CD4-positive, CD25-positive, alpha-beta regulatory T cell (primary cell): ENCODE results near the gene CACNA2D1. TPM values are rescaled to one million over a fixed set of nuclear protein-coding genes. Genes with fewer than 3 reads are reported as not detected.

ENCODE experiments used
- ATAC-seq, 2 donors: fragments of 150-1000 bp; cut with Tn5 transposase; one replicate each; pipeline ENCODE4 v1.10.0; 2021; ENCODE audit warnings: low read depth in 2 of 2, moderate number of reproducible peaks in 2 of 2, moderate library complexity in 1 of 2
- DNase-seq, 3 donors: peaks; one replicate each; pipeline versions ENCODE4 v3.0.0 to v3.0.0-alpha.2; 2012 to 2022; ENCODE audit warnings: mixed read lengths in 1 of 3
- H3K27ac ChIP-seq: one replicate; pipeline ENCODE4 v1.7.0; 2013; ENCODE audit warnings: mild to moderate bottlenecking, low read length; ENCODE audit not compliant: insufficient read depth, poor library complexity, severe bottlenecking
- H3K27me3 ChIP-seq: one replicate; pipeline ENCODE4 v1.7.0; 2013; ENCODE audit warnings: low read length; ENCODE audit not compliant: control insufficient read depth, insufficient read depth
- H3K36me3 ChIP-seq: one replicate; pipeline ENCODE4 v1.7.0; 2013; ENCODE audit warnings: mild to moderate bottlenecking, low read length, moderate library complexity; ENCODE audit not compliant: control insufficient read depth, insufficient read depth
- H3K4me1 ChIP-seq: 2 replicates; pipeline ENCODE4 v1.7.0; 2013; ENCODE audit warnings: mild to moderate bottlenecking, low read length; ENCODE audit not compliant: insufficient read depth, control insufficient read depth, poor library complexity, severe bottlenecking
- H3K4me3 ChIP-seq: one replicate; pipeline ENCODE4 v1.7.0; 2013; ENCODE audit warnings: low read depth, mild to moderate bottlenecking, low read length, moderate library complexity
- H3K9me3 ChIP-seq, 2 experiments: 1 replicate in 1 of 2; 2 replicates in 1 of 2; pipeline ENCODE4 v1.7.0; 2013; ENCODE audit warnings: low read length in 2 of 2, mild to moderate bottlenecking in 1 of 2, moderate library complexity in 1 of 2; ENCODE audit not compliant: control insufficient read depth in 2 of 2
- H3K27ac Mint-ChIP-seq, 3 donors: one replicate each; pipeline ENCODE4 v1.8.0; 2020 to 2022; ENCODE audit warnings: mild to moderate bottlenecking in 3 of 3, mixed read lengths in 3 of 3, moderate library complexity in 2 of 3
- H3K27me3 Mint-ChIP-seq: one replicate; pipeline ENCODE4 v1.8.0; 2022; ENCODE audit warnings: mild to moderate bottlenecking, mixed read lengths
- H3K36me3 Mint-ChIP-seq: one replicate; pipeline ENCODE4 v1.8.0; 2020; ENCODE audit warnings: mixed read lengths
- H3K4me1 Mint-ChIP-seq, 4 donors: one replicate each; pipeline ENCODE4 v1.8.0; 2020 to 2022; ENCODE audit warnings: mixed read lengths in 4 of 4, mild to moderate bottlenecking in 1 of 4
- H3K4me3 Mint-ChIP-seq, 4 donors: one replicate each; pipeline ENCODE4 v1.8.0; 2020 to 2022; ENCODE audit warnings: mild to moderate bottlenecking in 4 of 4, mixed read lengths in 4 of 4, moderate library complexity in 3 of 4
- H3K9me3 Mint-ChIP-seq, 7 donors: one replicate each; pipeline ENCODE4 v1.8.0; 2020 to 2022; ENCODE audit warnings: mixed read lengths in 7 of 7, mild to moderate bottlenecking in 3 of 7, moderate library complexity in 2 of 7
- polyA plus RNA-seq, 4 donors: library from polyadenylated mRNA; unstranded; fragments of 300-500 nt; fragmentation: Illumina TruSeq; gene quantifications; one replicate each; pipeline ENCODE4 v1.2.3, GENCODE V29; 2021
- total RNA-seq: library from RNA; stranded (reverse); gene quantifications from one replicate; pipeline ENCODE4 v1.2.3, GENCODE V29; 2022

The CACNA2D1 gene
- total and polyA plus RNA-seq, 5 donors from 2014 or later: not detected

GRCh38 chr7:82331234-82331633 lies 112.3 kb downstream of the CACNA2D1 start:
- Mint-ChIP-seq H3K36me3 (no peaks in the 10 kb centered on the region), H3K9me3 (peaks cover 0 to 8% (median 4%) of the 10 kb centered on the region in 7 donors), H3K4me3 (no peak overlapping the region), H3K4me1 (no peaks in the 10 kb centered on the region), H3K27ac (no peak overlapping the region), H3K27me3 (no peaks in the 10 kb centered on the region)
- H3K27ac ChIP-seq: no peak overlapping the region
- no peaks in the 10 kb centered on the region for H3K27me3 ChIP-seq
- no peaks in the 10 kb centered on the region for H3K4me1 ChIP-seq
- H3K4me3 ChIP-seq: no peak overlapping the region
- DNase-seq (no peak), ATAC-seq (no peak)
- no peaks in the 10 kb centered on the region for H3K36me3 ChIP-seq
- H3K9me3 ChIP-seq: peaks cover 0 to 3% of the 10 kb centered on the region in 2 experiments

GRCh38 chr7:82330706-82331215 lies 112.8 kb downstream of the CACNA2D1 start:
- DNase-seq (no peak), ATAC-seq (no peak)
- Mint-ChIP-seq H3K27me3 (no peaks in the 10 kb centered on the region), H3K4me1 (no peaks in the 10 kb centered on the region), H3K9me3 (peaks cover 0 to 9% (median 4%) of the 10 kb centered on the region in 7 donors), H3K27ac (no peak overlapping the region), H3K36me3 (no peaks in the 10 kb centered on the region), H3K4me3 (no peak overlapping the region)
- H3K4me1 ChIP-seq: no peaks in the 10 kb centered on the region
- no peaks in the 10 kb centered on the region for H3K27me3 ChIP-seq
- H3K27ac ChIP-seq: no peak overlapping the region
- H3K4me3 ChIP-seq: no peak overlapping the region
- no peaks in the 10 kb centered on the region for H3K36me3 ChIP-seq
- peaks cover 0 to 3% of the 10 kb centered on the region in 2 experiments for H3K9me3 ChIP-seq

- Histone ChIP-seq H3K27ac (no peak overlapping the region), H3K36me3 (no peaks in the 10 kb centered on the region), H3K4me1 (no peaks in the 10 kb centered on the region), H3K4me3 (no peak overlapping the region), H3K9me3 (peaks cover 0 to 3% of the 10 kb centered on the region in 2 experiments), H3K27me3 (no peaks in the 10 kb centered on the region)
- Mint-ChIP-seq H3K9me3 (peaks cover 0 to 12% (median 2%) of the 10 kb centered on the region in 7 donors), H3K27ac (no peak overlapping the region), H3K4me1 (no peaks in the 10 kb centered on the region), H3K36me3 (no peaks in the 10 kb centered on the region), H3K27me3 (no peaks in the 10 kb centered on the region), H3K4me3 (no peak overlapping the region)
- DNase-seq (no peak), ATAC-seq (no peak)
These were observed 115.7 kb downstream of the CACNA2D1 start for GRCh38 chr7:82327898-82328297.

DNA sequence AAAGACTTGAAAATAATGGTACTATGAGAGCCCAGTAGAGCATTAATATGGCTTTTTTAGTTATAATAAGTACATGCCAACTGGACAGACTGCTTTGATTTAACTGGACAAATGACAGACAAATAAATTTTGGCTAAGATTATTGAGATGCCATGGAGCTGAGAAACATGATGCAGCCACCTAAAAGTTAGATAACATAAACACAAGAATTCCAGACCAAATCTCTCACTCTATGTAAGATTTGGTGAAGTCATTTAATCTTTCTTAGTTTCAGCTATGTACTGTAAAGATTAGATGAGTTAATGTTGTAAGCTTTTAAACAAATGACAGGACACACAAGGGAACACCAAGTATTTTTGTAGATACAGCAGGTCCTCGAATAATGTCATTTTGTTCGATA lies 118.2 kb downstream of the CACNA2D1 start:
- ATAC-seq (no peak), DNase-seq (no peak)
- no peak overlapping the region for H3K27ac ChIP-seq
- H3K9me3 ChIP-seq: peaks cover 0 to 3% of the 10 kb centered on the region in 2 experiments
- Mint-ChIP-seq H3K27me3 (no peaks in the 10 kb centered on the region), H3K27ac (no peak overlapping the region), H3K36me3 (no peaks in the 10 kb centered on the region), H3K4me3 (no peak overlapping the region), H3K9me3 (peaks cover 2 to 19% (median 4%) of the 10 kb centered on the region in 7 donors), H3K4me1 (no peaks in the 10 kb centered on the region)
- no peaks in the 10 kb centered on the region for H3K4me1 ChIP-seq
- no peak overlapping the region for H3K4me3 ChIP-seq
- no peaks in the 10 kb centered on the region for H3K27me3 ChIP-seq
- no peaks in the 10 kb centered on the region for H3K36me3 ChIP-seq

DNA sequence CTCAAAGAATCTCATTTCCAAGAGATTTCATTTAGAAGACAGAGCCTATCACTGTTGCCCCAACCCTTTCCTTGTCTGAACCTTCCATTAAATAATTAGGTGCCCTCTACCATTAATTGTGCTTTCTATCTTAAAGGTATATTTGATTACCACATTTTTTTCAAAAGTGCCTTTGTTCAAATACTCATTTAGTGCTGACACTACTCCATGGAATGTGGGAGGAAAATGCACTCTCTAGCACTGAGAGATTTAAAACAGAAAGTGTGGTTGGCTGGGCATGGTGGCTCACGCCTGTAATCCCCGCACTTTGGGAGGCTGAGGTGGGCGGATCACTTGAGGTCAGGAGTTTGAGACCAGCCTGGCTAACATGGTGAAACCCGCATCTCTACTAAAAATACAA lies 119.8 kb downstream of the CACNA2D1 start:
- Mint-ChIP-seq H3K27me3 (no peaks in the 10 kb centered on the region), H3K36me3 (no peaks in the 10 kb centered on the region), H3K27ac (no peak overlapping the region), H3K9me3 (peaks cover 2 to 18% (median 5%) of the 10 kb centered on the region in 7 donors), H3K4me1 (no peaks in the 10 kb centered on the region), H3K4me3 (no peak overlapping the region)
- H3K4me3 ChIP-seq: no peak overlapping the region
- H3K4me1 ChIP-seq: no peaks in the 10 kb centered on the region
- H3K27me3 ChIP-seq: no peaks in the 10 kb centered on the region
- H3K36me3 ChIP-seq: no peaks in the 10 kb centered on the region
- H3K9me3 ChIP-seq: peaks cover 0 to 3% of the 10 kb centered on the region in 2 experiments
- ATAC-seq (no peak), DNase-seq (no peak)
- no peak overlapping the region for H3K27ac ChIP-seq

- ATAC-seq (no peak), DNase-seq (no peak)
- H3K4me1 Mint-ChIP-seq: no peaks in the 10 kb centered on the region
- peaks cover 2 to 14% (median 5%) of the 10 kb centered on the region in 7 donors for H3K9me3 Mint-ChIP-seq
- Histone ChIP-seq H3K9me3 (no peaks in the 10 kb centered on the region), H3K36me3 (no peaks in the 10 kb centered on the region), H3K4me1 (no peaks in the 10 kb centered on the region), H3K4me3 (no peak overlapping the region), H3K27ac (no peak overlapping the region), H3K27me3 (no peaks in the 10 kb centered on the region)
- H3K36me3 Mint-ChIP-seq: no peaks in the 10 kb centered on the region
- no peaks in the 10 kb centered on the region for H3K27me3 Mint-ChIP-seq
- H3K27ac Mint-ChIP-seq: no peak overlapping the region
- no peak overlapping the region for H3K4me3 Mint-ChIP-seq
These were observed 123.9 kb downstream of the CACNA2D1 start for GRCh38 chr7:82319674-82320118.

DNA sequence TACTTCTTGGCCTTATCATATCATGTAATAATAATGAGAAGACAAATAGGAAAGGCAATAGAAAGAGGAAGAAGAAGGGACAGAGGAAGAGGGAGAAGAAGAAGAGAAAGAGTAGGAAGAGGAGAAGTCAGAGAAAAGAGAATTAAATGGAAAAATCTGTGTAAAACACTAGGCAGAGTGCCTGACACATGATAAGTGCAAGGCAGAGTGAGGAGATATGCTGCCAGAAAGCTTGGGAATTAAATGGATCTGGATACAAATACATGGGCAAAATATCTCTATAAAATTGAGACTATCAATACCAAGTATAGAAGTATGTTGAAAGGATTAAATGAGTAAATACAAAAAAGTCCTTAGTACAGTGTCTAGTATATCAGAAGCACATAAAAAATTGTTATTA lies 124.8 kb downstream of the CACNA2D1 start:
- no peak overlapping the region for H3K27ac Mint-ChIP-seq
- H3K4me1 Mint-ChIP-seq: no peaks in the 10 kb centered on the region
- H3K36me3 Mint-ChIP-seq: no peaks in the 10 kb centered on the region
- peaks cover 2 to 14% (median 5%) of the 10 kb centered on the region in 7 donors for H3K9me3 Mint-ChIP-seq
- DNase-seq (no peak), ATAC-seq (no peak)
- no peak overlapping the region for H3K4me3 Mint-ChIP-seq
- H3K4me3 ChIP-seq: no peak overlapping the region
- H3K27me3 ChIP-seq: no peaks in the 10 kb centered on the region
- no peaks in the 10 kb centered on the region for H3K4me1 ChIP-seq
- no peaks in the 10 kb centered on the region for H3K9me3 ChIP-seq
- no peaks in the 10 kb centered on the region for H3K27me3 Mint-ChIP-seq
- H3K27ac ChIP-seq: no peak overlapping the region
- H3K36me3 ChIP-seq: no peaks in the 10 kb centered on the region

DNA sequence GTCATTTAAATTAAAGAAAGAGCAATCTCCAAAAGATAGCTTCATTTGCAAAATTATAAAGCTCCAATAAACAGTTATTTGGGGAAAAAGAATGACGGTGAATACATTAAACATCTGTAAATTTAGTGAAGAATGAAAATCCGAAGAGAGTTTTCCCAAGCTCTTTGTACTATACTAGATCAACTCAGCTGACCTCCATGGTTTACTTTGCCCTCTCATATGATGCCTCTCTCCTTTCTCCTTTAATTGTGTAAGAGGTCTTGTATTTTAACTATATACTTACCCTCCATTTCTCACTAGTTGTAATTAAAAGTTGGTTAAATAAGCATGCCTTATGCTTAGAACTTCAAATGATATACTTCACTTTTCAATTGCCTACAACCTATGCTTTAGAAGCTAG lies 125.8 kb downstream of the CACNA2D1 start:
- no peaks in the 10 kb centered on the region for H3K36me3 ChIP-seq
- H3K27me3 Mint-ChIP-seq: no peaks in the 10 kb centered on the region
- no peak for DNase-seq
- no peak overlapping the region for H3K4me3 Mint-ChIP-seq
- no peak for ATAC-seq
- H3K36me3 Mint-ChIP-seq: no peaks in the 10 kb centered on the region
- H3K9me3 Mint-ChIP-seq: peaks cover 0 to 16% (median 4%) of the 10 kb centered on the region in 7 donors
- no peaks in the 10 kb centered on the region for H3K27me3 ChIP-seq
- H3K4me1 Mint-ChIP-seq: no peaks in the 10 kb centered on the region
- H3K9me3 ChIP-seq: no peaks in the 10 kb centered on the region
- no peaks in the 10 kb centered on the region for H3K4me1 ChIP-seq
- H3K4me3 ChIP-seq: no peak overlapping the region
- no peak overlapping the region for H3K27ac Mint-ChIP-seq
- no peak overlapping the region for H3K27ac ChIP-seq
